Measurements from ENCODE around the gene AKAP7.
"Not testable (repeated sequence)": the region's sequence is repeated elsewhere in the genome, so short reads cannot be mapped to it uniquely, and the experiment has no call there.

The AKAP7 gene

GRCh38 chr6:131135244-131136020, at the start of gene AKAP7:
TSS of gene AKAP7 (plus strand) at chr6:131135467. CDS start at chr6:131135764, 297 bp downstream.
- DNase-seq (ENCODE audit: low spot score) = peak; percentile 78

DNA sequence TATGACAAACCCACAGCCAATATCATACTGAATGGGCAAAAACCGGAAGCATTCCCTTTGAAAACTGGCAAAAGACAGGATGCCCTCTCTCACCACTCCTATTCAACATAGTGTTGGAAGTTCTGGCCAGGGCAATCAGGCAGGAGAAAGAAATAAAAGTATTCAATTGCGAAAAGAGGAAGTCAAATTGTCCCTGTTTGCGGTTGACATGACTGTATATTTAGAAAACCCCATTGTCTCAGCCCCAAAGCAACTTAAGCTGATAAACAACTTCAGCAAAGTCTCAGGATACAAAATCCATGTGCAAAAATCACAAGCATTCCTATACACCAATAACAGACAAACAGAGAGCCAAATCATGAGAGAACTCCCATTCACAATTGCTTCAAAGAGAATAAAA, 44.9 kb upstream of the AKAP7 start:
- DNase-seq (ENCODE audit: low spot score) = not testable (repeated sequence)

DNA sequence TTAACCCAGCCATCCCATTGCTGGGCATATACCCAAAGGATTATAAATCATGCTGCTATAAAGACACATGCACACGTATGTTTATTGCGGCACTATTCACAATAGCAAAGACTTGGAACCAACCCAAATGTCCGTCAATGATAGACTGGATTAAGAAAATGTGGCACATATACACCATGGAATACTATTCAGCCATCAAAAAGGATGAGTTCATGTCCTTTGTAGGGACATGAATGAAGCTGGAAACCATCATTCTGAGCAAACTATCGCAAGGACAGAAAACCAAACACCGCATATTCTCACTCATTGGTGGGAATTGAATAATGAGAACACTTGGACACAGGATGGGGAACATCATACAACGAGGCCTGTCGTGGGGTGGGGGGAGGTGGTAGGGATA, 43.3 kb upstream of the AKAP7 start:
- DNase-seq (ENCODE audit: low spot score) = not testable (repeated sequence)

DNA sequence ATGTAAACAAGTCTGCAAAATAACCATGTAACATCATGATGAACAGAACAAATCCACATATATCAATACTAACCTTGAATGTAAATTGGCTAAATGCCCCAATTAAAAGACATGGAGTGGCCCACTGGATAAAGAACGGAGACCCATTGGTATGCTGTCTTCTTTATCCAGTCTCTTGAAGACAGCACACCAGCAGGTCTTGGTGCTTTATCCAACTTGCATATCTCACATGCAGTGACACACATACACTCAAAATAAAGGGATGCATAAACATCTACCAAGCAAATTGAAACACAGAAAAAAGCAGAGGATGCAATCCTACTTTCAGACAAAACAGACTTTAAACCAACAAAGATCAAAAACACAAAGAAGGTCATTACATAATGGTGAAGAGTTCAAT, 41.9 kb upstream of the AKAP7 start:
- no peak for DNase-seq (ENCODE audit: low spot score)

GRCh38 chr6:131096786-131097185, 38.5 kb upstream of the AKAP7 start:
- DNase-seq (ENCODE audit: low spot score) = no peak

GRCh38 chr6:131101911-131102680, 33.2 kb upstream of the AKAP7 start:
- DNase-seq (ENCODE audit: low spot score) = no peak

DNA sequence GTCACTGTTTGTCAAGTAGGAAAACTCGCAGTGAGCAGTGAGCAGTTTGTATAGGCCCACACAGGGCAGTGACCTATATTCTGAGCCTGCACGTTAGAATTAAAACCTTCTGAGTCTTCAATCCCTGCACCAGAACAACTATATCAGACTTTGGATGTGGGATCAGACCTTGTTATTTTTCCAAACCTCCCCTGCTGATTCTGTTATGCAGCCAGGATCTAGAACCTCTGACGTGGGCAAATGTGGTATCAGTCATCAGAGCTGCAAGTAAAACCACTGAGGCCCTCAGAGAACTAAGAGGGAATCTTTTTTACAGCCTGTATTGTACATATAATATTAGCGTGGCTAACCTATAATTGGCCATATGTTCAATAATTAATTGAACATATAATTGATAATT, 32.0 kb upstream of the AKAP7 start:
- DNase-seq (ENCODE audit: low spot score) = no peak

GRCh38 chr6:131103901-131104300, 31.4 kb upstream of the AKAP7 start:
- DNase-seq (ENCODE audit: low spot score) = no peak

GRCh38 chr6:131107151-131107550, 28.1 kb upstream of the AKAP7 start:
- peak; percentile 8 for DNase-seq (ENCODE audit: low spot score)

- DNase-seq (ENCODE audit: low spot score) = no peak
These were observed 23.0 kb upstream of the AKAP7 start for GRCh38 chr6:131112249-131112648.

DNA sequence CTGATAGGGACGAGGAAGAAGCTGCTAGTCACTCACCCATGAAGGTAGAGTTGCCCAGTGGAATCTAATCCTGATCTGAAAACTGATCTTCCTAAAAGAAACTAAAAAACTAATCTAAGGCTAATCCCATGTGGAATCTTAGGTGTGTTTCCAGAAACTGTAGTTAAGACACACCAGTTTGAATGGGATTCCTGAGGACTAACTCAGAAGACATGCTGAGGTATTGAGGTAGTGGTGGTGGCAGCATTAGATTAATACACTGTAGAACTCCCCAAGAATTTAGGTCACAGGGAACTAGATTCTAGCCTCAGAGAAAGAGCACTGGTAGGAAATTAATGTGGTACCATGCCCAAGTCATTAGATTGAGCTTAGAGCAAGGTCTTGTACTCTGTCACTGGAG, 19.6 kb upstream of the AKAP7 start:
- DNase-seq (ENCODE audit: low spot score) = no peak

DNA sequence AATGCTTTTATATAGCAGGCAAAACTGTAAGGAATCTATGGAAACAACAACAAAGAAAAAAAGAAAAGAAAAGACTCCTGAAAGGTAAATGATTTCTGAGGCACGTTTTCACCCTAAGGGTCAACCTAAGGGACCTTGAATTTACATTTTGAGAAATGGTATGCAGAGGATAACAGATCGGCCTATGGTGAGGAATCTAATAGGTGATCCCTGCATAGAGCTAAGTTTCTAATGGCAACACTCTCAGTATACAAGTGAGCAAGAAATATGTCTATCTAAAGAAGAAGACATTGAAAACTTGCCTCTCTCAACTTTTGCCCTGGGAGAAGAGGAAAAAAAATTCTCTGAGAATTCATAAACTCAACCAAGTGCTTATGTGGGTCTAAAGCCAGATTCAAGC, 18.9 kb upstream of the AKAP7 start:
- DNase-seq (ENCODE audit: low spot score) = no peak

DNA sequence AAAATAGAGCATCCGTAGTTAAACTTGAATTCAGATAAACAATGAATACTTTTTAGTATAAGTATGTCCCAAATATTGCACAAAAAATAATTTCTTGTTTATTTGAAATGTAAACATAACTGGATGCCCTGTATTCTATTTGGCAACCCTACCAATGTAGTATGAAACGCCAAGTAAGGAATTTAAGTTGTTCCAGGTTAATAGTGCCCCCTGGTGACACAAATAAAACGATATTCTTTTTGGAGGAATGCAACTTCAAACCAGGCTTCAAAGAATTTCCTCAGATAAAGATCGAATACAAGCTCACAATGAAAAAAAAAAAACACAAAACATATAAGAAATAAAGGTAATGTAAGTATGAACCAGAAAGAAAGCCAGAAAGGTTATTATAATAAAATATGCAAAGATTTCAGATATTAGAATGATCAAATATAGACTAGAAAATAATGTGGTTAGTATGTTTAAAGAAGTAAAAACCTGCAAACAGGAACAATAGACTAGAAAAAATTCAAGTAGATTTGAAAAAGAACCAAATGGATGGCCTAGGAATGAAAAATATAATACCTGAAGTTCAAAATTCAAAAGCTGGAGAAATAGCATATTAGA, 18.4 kb upstream of the AKAP7 start:
- DNase-seq (ENCODE audit: low spot score) = peak; percentile 17

DNA sequence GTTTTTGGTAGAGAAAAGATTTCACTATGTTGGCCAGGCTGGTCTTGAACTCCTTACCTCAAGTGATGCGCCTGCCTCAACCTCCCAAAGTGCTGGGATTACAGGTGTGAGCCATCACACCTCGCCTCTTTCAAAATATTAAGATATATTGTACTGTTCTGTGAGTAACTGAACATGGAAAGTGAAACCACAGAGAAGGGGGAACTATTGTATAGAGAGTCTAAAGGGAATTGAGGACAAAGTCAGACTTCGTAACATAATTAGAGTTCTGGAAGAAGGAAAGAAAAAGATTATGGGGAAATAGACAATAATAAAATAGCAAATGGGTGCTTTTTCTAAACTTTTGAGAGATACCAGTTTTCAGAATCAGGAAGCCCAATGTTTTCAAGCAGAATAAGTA, 17.4 kb upstream of the AKAP7 start:
- DNase-seq (ENCODE audit: low spot score) = no peak

- DNase-seq (ENCODE audit: low spot score) = no peak
These were observed 13.3 kb upstream of the AKAP7 start for GRCh38 chr6:131122007-131122406.

DNA sequence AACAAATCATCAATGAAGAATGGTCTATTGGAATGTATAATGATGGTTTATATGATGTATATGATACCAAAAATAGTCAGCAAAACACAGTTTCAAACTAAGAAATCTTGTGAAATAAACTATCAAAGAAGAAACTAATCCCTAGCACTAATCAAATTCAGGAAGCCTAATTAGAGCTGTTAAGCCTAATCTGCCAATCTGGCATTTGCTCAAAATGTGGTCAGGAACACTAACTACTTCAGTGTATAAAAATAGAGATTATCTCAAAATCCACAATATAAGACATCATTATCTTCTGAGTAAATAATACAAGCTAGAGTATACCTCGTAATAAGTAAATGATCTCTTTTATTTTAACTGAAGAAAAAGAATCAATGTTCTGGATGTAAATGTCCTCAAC, 12.8 kb upstream of the AKAP7 start:
- no peak for DNase-seq (ENCODE audit: low spot score)

DNA sequence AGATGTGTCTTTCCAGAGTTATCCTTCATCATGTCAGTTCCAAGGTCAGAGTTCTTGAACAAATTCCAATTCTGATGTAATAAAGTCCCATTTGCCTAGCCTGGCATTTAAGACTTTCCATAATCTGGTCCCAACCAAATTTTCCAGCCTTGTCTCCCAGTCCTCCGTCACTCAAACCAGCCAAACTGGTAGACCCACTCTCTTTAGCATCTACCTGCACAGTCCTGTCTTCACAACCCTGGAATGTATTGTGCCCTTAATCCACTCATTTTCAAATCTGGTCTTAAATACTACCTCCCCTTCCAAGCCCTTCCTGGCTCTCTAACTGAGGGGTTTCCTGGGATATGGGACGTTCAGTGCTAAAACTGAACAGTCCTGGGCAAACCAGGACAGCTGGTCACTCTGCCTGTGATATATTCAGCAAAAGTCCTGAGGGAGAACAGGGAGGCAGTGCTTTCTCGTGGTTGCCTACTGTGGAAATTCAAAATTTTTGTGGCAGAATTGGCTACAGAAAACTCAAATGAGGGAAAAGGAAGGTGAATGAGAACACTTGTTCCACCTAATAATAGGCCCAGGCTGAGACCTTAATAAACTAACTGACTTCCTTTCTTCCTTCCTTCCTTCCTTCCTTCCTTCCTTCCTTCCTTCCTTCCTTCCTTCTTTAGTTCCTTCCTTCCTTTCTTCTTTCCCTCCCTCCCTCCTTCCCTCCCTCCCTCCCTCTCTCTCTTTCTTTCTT, 10.8 kb upstream of the AKAP7 start:
- DNase-seq (ENCODE audit: low spot score) = no peak

GRCh38 chr6:131125431-131125830, 9.8 kb upstream of the AKAP7 start:
- no peak for DNase-seq (ENCODE audit: low spot score)

GRCh38 chr6:131129689-131130553, 5.3 kb upstream of the AKAP7 start:
- no peak for DNase-seq (ENCODE audit: low spot score)

DNA sequence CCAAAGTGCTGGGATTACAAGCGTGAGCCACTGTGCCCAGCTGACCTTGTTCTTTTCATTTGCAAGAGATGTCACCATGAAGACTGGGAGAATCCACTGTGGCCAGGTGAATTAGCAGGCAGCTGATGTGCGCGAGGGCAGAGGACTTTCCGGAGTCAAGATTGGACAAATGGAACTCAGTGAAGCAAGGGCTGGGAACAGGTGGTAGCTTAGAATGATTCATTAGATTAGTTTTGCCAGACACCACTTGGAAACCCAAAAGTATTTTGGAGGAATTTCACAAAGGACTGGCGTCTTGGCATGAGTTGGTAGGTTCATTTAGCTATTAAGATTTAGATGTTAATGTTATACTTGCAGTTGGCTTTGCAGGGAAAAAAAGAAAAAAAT, 4.7 kb upstream of the AKAP7 start:
- no peak for DNase-seq (ENCODE audit: low spot score)

GRCh38 chr6:131132360-131132759, 2.9 kb upstream of the AKAP7 start:
- no peak for DNase-seq (ENCODE audit: low spot score)

Data from putamen (tissue), 1 donor.